ENCODE measurements around the gene TACR2.
A peak's percentile ranks its signal among the peaks of the same experiment; 100 is the strongest.

The TACR2 gene

GRCh38 chr10:69449841-69450240, 33.1 kb upstream of the TACR2 start:
- peak; percentile 92 for DNase-seq

- DNase-seq, result peak; percentile 87
Measured at GRCh38 chr10:69446650-69447151, 30.0 kb upstream of the TACR2 start.

GRCh38 chr10:69446229-69446628, 29.5 kb upstream of the TACR2 start:
- DNase-seq, result no peak

- peak; percentile 30 for DNase-seq
Measured at GRCh38 chr10:69445041-69445440, 28.3 kb upstream of the TACR2 start.

- DNase-seq, result no peak
Measured at GRCh38 chr10:69443354-69443753, 26.6 kb upstream of the TACR2 start.

GRCh38 chr10:69439813-69440506, 23.2 kb upstream of the TACR2 start:
- peak; percentile 44 for DNase-seq

- peak; percentile 60 for DNase-seq
Measured at GRCh38 chr10:69439350-69439739, 22.6 kb upstream of the TACR2 start.

GRCh38 chr10:69438536-69439349, 22.0 kb upstream of the TACR2 start:
- peak; percentile 80 for DNase-seq

GRCh38 chr10:69437321-69438259, 20.9 kb upstream of the TACR2 start:
- peak; percentile 40 for DNase-seq

GRCh38 chr10:69435966-69436520, 19.3 kb upstream of the TACR2 start:
- DNase-seq, result no peak

GRCh38 chr10:69434926-69435325, 18.2 kb upstream of the TACR2 start:
- no peak for DNase-seq

- no peak for DNase-seq
Measured at GRCh38 chr10:69434169-69434568, 17.5 kb upstream of the TACR2 start.

GRCh38 chr10:69428165-69428564, 11.4 kb upstream of the TACR2 start:
- DNase-seq, result peak; percentile 81

GRCh38 chr10:69426376-69426727, 9.6 kb upstream of the TACR2 start:
- no peak for DNase-seq

- peak; percentile 81 for DNase-seq
Measured at GRCh38 chr10:69425511-69426298, 9.0 kb upstream of the TACR2 start.

- DNase-seq, result no peak
Measured at GRCh38 chr10:69425041-69425440, 8.3 kb upstream of the TACR2 start.

GRCh38 chr10:69422676-69423075, 6.0 kb upstream of the TACR2 start:
- no peak for DNase-seq

- peak; percentile 98 for DNase-seq
Measured at GRCh38 chr10:69421611-69422308, 5.0 kb upstream of the TACR2 start.

GRCh38 chr10:69419744-69420126, 3.0 kb upstream of the TACR2 start:
- no peak for DNase-seq

GRCh38 chr10:69419096-69419743, 2.5 kb upstream of the TACR2 start:
- no peak for DNase-seq

Measured in DMS53 (cell line).